RWPE2 (cell line): ENCODE results near the gene STK39.

ENCODE experiments used
- ATAC-seq: fragments of 200-7000 bp; cut with Tn5 transposase; 3 replicates; pipeline ENCODE4 v1.9.1; 2021; ENCODE audit warnings: low read depth
- DNase-seq: peaks from one replicate; pipeline ENCODE4 v3.0.0-alpha.2; 2020; ENCODE audit warnings: low spot score
- H3K27ac ChIP-seq: fragments of 450-650 bp; 2 replicates; pipeline ENCODE4 v1.5.1; 2017; ENCODE audit warnings: mild to moderate bottlenecking; ENCODE audit not compliant: poor library complexity, severe bottlenecking
- H3K27me3 ChIP-seq: fragments of 250-450 bp; sonication (Bioruptor Pico); 2 replicates; pipeline ENCODE4 v1.5.1; 2021; ENCODE audit warnings: mild to moderate bottlenecking, moderate library complexity; ENCODE audit not compliant: insufficient read depth, poor library complexity, severe bottlenecking
- H3K36me3 ChIP-seq: fragments of 250-450 bp; sonication (Bioruptor Pico); 2 replicates; pipeline ENCODE4 v1.5.1; 2020; ENCODE audit warnings: low read depth, mild to moderate bottlenecking, moderate library complexity
- H3K4me1 ChIP-seq: fragments of 250-450 bp; sonication (Bioruptor Pico); 2 replicates; pipeline ENCODE4 v1.5.1; 2021; ENCODE audit warnings: mild to moderate bottlenecking, moderate library complexity; ENCODE audit not compliant: insufficient read depth, poor library complexity, severe bottlenecking
- H3K4me3 ChIP-seq: fragments of 250-450 bp; sonication (Bioruptor Pico); 2 replicates; pipeline ENCODE4 v1.5.1; 2021; ENCODE audit warnings: mild to moderate bottlenecking, moderate library complexity; ENCODE audit not compliant: severe bottlenecking
- H3K9me3 ChIP-seq: fragments of 250-450 bp; sonication (Bioruptor Pico); 2 replicates; pipeline ENCODE4 v1.5.1; 2021; ENCODE audit warnings: mild to moderate bottlenecking, moderate library complexity; ENCODE audit not compliant: severe bottlenecking
- TF ChIP-seq, protein P1 (sequence below): fragments of 450-650 bp; IDR thresholded peaks from one replicate; pipeline ENCODE4 v1.5.1; 2017; ENCODE audit warnings: mild to moderate bottlenecking, moderate library complexity; ENCODE audit not compliant: poor library complexity, severe bottlenecking

STK39 gene

GRCh38 chr2:167972020-167972419 is 275.4 kb downstream of the STK39 start:
- no peak for ATAC-seq
- Histone ChIP-seq H3K36me3 (no peaks in the 10 kb centered on the region; the same call in 1 of the 2 replicates), H3K9me3 (no peaks in the 10 kb centered on the region), H3K4me3 (no peak overlapping the region), H3K4me1 (no peaks in the 10 kb centered on the region), H3K27ac (no peak overlapping the region), H3K27me3 (no peaks in the 10 kb centered on the region)
- no peak for DNase-seq
- TF ChIP-seq, protein P1, sequence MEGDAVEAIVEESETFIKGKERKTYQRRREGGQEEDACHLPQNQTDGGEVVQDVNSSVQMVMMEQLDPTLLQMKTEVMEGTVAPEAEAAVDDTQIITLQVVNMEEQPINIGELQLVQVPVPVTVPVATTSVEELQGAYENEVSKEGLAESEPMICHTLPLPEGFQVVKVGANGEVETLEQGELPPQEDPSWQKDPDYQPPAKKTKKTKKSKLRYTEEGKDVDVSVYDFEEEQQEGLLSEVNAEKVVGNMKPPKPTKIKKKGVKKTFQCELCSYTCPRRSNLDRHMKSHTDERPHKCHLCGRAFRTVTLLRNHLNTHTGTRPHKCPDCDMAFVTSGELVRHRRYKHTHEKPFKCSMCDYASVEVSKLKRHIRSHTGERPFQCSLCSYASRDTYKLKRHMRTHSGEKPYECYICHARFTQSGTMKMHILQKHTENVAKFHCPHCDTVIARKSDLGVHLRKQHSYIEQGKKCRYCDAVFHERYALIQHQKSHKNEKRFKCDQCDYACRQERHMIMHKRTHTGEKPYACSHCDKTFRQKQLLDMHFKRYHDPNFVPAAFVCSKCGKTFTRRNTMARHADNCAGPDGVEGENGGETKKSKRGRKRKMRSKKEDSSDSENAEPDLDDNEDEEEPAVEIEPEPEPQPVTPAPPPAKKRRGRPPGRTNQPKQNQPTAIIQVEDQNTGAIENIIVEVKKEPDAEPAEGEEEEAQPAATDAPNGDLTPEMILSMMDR = no peak

- H3K27me3 ChIP-seq = no peaks in the 10 kb centered on the region
- no peaks in the 10 kb centered on the region for H3K9me3 ChIP-seq
- H3K4me1 ChIP-seq = no peaks in the 10 kb centered on the region
- H3K4me3 ChIP-seq = no peak overlapping the region
- DNase-seq (no peak), ATAC-seq (no peak)
- no peak overlapping the region for H3K27ac ChIP-seq
- peaks cover 8% of the 10 kb centered on the region; the same call in 1 of the 2 replicates for H3K36me3 ChIP-seq
- TF ChIP-seq, protein P1 = no peak
These were observed 280.2 kb downstream of the STK39 start for GRCh38 chr2:167966937-167967913.

GRCh38 chr2:167965907-167966761 is 281.3 kb downstream of the STK39 start:
- TF ChIP-seq, protein P1 = no peak
- no peaks in the 10 kb centered on the region for H3K9me3 ChIP-seq
- peaks cover 8% of the 10 kb centered on the region; the same call in 1 of the 2 replicates for H3K36me3 ChIP-seq
- no peak overlapping the region for H3K4me3 ChIP-seq
- H3K4me1 ChIP-seq = no peaks in the 10 kb centered on the region
- ATAC-seq (no peak), DNase-seq (no peak)
- H3K27ac ChIP-seq = no peak overlapping the region
- H3K27me3 ChIP-seq = no peaks in the 10 kb centered on the region

GRCh38 chr2:167964650-167965413 is 282.6 kb downstream of the STK39 start:
- H3K36me3 ChIP-seq = peaks cover 8% of the 10 kb centered on the region; the same call in 1 of the 2 replicates
- H3K4me3 ChIP-seq = no peak overlapping the region
- H3K4me1 ChIP-seq = no peaks in the 10 kb centered on the region
- ATAC-seq = no peak
- H3K27me3 ChIP-seq = no peaks in the 10 kb centered on the region
- no peak for DNase-seq
- H3K9me3 ChIP-seq = no peaks in the 10 kb centered on the region
- TF ChIP-seq, protein P1 = peak; percentile 24
- no peak overlapping the region for H3K27ac ChIP-seq
